Psoas muscle (tissue), 7 donors: Measurements from ENCODE around the gene ODC1. TPM values are rescaled to one million over a fixed set of nuclear protein-coding genes. Genes with fewer than 3 reads are reported as not detected.

Source experiments
- polyA plus RNA-seq, 3 donors: library from polyadenylated mRNA; stranded (reverse); fragments of 200-250 nt; gene quantifications; one replicate each; pipeline ENCODE4 v1.2.3, GENCODE V29; 2013
- total RNA-seq, 4 donors: library from RNA; stranded (reverse); fragmentation: NEBNext Ultra II Directional in 2 of 4; extraction: Animal tissue kit (Norgen Biotek cat#: 25700) in 2 of 4; gene quantifications; one replicate each; pipeline versions ENCODE4 v1.2.1 to v1.2.4, GENCODE V29; 2021 to 2023
- donor health status: healthy with polysubstance abuse.
- donor health status: DM: no; HTN: no; CAD: no; lungs with moderate emphysema.
- donor health status: Bipolar disorder and iron deficiency.
- donor health status: healthy.
- donor health status: DM: no; HTN: no; CAD: no.
- donor health status: DM: no; HTN: no; CAD: no.
- donor health status: DM: yes; HTN: yes; CAD: no.

The ODC1 gene
- total and polyA plus RNA-seq, 7 donors: 56.8 to 226 (median 106) TPM

Other genes with a start within 250 kb of the ODC1 start
- gene HPCAL1, start 145.4 kb downstream of the ODC1 start, total RNA-seq: 100 to 1,000 TPM in 1 of 4 donors, 10 to 100 TPM in 3; 16.1 to 101 (median 25.9) TPM
- 100 to 1,000 TPM in 1 of 3 donors, 10 to 100 TPM in 2; 20.0 to 182 (median 42.9) TPM for gene HPCAL1, start 145.4 kb downstream of the ODC1 start, polyA plus RNA-seq
- 10 to 100 TPM; 14.9 to 26.4 (median 23.2) TPM for gene NOL10, start 241.6 kb upstream of the ODC1 start, total RNA-seq
- 10 to 100 TPM; 19.9 to 41.6 (median 31.4) TPM for gene NOL10, start 241.6 kb upstream of the ODC1 start, polyA plus RNA-seq